KMS-11 (cell line): ENCODE results near the gene ROR1.

Experiments
- H2AFZ ChIP-seq: fragments of 200-600 bp; sonication (generic); 2 replicates; pipeline ENCODE4 v1.6.1; 2016; ENCODE audit warnings: antibody characterized with exemption, mixed run types, low read depth
- H3K27ac ChIP-seq: fragments of 200-600 bp; sonication (generic); 2 replicates; pipeline ENCODE4 v1.6.1; 2016; ENCODE audit warnings: mild to moderate bottlenecking, mixed run types
- H3K27me3 ChIP-seq: fragments of 200-600 bp; sonication (generic); 2 replicates; pipeline ENCODE4 v1.6.1; 2017; ENCODE audit warnings: mild to moderate bottlenecking, low read depth, mixed run types, moderate library complexity; ENCODE audit not compliant: insufficient read depth
- H3K36me3 ChIP-seq: fragments of 200-600 bp; sonication (generic); 2 replicates; pipeline ENCODE4 v1.6.1; 2017; ENCODE audit warnings: mild to moderate bottlenecking, mixed run types; ENCODE audit not compliant: insufficient read depth
- H3K4me1 ChIP-seq: fragments of 200-600 bp; sonication (generic); 2 replicates; pipeline ENCODE4 v1.6.1; 2016; ENCODE audit warnings: mild to moderate bottlenecking, low read depth, mixed run types; ENCODE audit not compliant: poor library complexity, severe bottlenecking
- H3K4me2 ChIP-seq: fragments of 200-600 bp; sonication (generic); 2 replicates; pipeline ENCODE4 v1.7.0; 2016; ENCODE audit warnings: mild to moderate bottlenecking, mixed run types
- H3K4me3 ChIP-seq: fragments of 200-600 bp; sonication (generic); IDR thresholded peaks from 2 replicates; pipeline ENCODE4 v1.6.1; 2017; ENCODE audit warnings: low read depth, low read length, mixed read lengths; ENCODE audit not compliant: insufficient read depth
- H3K79me2 ChIP-seq: fragments of 200-600 bp; sonication (generic); 2 replicates; pipeline ENCODE4 v1.6.1; 2016; ENCODE audit warnings: low read depth, mixed run types; ENCODE audit not compliant: insufficient read depth
- H3K9ac ChIP-seq: fragments of 200-600 bp; sonication (generic); 2 replicates; pipeline ENCODE4 v1.6.1; 2016; ENCODE audit warnings: mild to moderate bottlenecking, mixed run types
- H4K20me1 ChIP-seq: fragments of 200-600 bp; sonication (generic); 2 replicates; pipeline ENCODE4 v1.6.1; 2016; ENCODE audit warnings: mild to moderate bottlenecking, mixed run types; ENCODE audit not compliant: insufficient read depth
- TF ChIP-seq, protein P1 (sequence below): fragments of 200-600 bp; sonication (generic); conservative IDR thresholded peaks from 2 replicates; pipeline ENCODE4 v1.6.1; 2017; ENCODE audit warnings: low read depth, mild to moderate bottlenecking, antibody characterized with exemption, low read length, moderate library complexity, mixed read lengths

ROR1 gene

DNA sequence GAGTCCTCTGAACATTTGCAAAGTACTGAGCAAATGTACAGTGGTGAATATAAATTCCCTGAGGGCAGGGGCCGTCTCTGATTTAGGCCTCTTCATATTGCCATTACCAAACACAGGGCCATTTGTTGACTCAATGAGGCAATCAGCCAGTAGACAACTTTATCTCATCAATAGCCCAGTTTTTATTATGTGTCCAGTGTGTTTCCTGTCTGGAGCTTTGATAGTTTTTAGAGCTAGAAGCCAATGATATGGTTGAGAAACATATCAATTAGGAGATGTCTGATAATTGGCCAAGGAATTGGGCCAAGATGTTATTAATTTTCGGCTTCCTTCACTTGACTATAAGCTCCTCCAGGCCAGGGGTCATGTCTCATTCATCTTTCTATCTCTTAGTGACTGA, 163.0 kb downstream of the ROR1 start:
- no peaks in the 10 kb centered on the region for H3K27me3 ChIP-seq
- H4K20me1 ChIP-seq = no peaks in the 10 kb centered on the region
- TF ChIP-seq, protein P1, sequence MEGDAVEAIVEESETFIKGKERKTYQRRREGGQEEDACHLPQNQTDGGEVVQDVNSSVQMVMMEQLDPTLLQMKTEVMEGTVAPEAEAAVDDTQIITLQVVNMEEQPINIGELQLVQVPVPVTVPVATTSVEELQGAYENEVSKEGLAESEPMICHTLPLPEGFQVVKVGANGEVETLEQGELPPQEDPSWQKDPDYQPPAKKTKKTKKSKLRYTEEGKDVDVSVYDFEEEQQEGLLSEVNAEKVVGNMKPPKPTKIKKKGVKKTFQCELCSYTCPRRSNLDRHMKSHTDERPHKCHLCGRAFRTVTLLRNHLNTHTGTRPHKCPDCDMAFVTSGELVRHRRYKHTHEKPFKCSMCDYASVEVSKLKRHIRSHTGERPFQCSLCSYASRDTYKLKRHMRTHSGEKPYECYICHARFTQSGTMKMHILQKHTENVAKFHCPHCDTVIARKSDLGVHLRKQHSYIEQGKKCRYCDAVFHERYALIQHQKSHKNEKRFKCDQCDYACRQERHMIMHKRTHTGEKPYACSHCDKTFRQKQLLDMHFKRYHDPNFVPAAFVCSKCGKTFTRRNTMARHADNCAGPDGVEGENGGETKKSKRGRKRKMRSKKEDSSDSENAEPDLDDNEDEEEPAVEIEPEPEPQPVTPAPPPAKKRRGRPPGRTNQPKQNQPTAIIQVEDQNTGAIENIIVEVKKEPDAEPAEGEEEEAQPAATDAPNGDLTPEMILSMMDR = no peak
- H3K27ac ChIP-seq = no peak overlapping the region
- no peak overlapping the region for H3K4me3 ChIP-seq
- no peak overlapping the region for H3K9ac ChIP-seq
- H2AFZ ChIP-seq = no peak overlapping the region
- H3K79me2 ChIP-seq = no peaks in the 10 kb centered on the region
- H3K4me1 ChIP-seq = peaks cover 30% of the 10 kb centered on the region
- H3K4me2 ChIP-seq = no peak overlapping the region
- H3K36me3 ChIP-seq = no peaks in the 10 kb centered on the region

DNA sequence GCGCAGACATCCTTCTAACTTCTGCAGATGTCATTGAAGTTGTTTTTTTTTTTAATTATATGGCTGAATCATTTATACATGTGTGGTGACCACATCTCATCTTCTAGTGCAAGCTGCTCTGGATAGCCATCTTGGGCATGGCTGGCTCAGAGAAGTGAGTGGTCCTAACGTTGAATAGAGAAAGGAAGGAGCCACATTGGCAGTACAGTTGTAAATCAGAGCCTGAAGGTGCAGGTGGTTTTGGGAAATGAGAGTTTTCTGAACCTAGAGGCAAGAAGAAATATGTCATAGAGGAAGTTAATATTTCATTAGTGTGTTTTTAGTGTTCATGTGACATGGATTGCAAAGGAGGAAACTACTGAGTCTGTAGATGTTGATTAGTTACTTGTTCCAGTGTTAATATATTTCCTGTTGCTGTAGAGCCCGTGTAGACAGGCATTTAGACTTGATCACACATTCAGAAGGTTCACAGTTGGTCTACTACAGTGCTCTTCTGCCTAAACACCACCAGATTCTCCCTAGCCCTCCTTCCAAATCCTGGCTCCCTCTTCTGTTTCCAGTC, 163.7 kb downstream of the ROR1 start:
- Histone ChIP-seq H3K27ac (no peak overlapping the region), H3K4me3 (no peak overlapping the region), H3K4me2 (no peak overlapping the region), H3K27me3 (no peaks in the 10 kb centered on the region), H3K79me2 (no peaks in the 10 kb centered on the region), H4K20me1 (no peaks in the 10 kb centered on the region), H3K4me1 (peaks cover 30% of the 10 kb centered on the region), H3K36me3 (no peaks in the 10 kb centered on the region), H2AFZ (no peak overlapping the region), H3K9ac (no peak overlapping the region)
- TF ChIP-seq, protein P1 = no peak

DNA sequence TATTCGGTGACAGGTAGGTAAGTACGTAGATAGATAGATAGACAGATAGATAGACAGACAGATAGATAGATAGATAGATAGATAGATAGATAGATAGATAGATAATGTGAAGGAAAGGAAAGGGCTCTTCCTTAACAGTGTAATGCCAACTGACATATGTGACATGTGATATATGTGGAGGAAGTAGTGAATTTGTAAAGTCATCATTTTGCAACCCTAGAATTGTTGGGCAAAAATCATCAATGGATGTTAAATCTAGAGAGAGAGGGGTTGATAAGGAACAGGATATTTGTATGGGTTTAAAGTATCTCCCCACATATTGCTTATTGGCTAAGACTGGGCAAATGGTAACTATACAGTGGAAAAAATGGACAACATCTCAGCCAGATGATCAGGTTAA, 166.6 kb downstream of the ROR1 start:
- H3K9ac ChIP-seq = no peak overlapping the region
- no peak overlapping the region for H3K27ac ChIP-seq
- no peaks in the 10 kb centered on the region for H3K79me2 ChIP-seq
- no peak overlapping the region for H3K4me2 ChIP-seq
- no peak overlapping the region for H2AFZ ChIP-seq
- H3K36me3 ChIP-seq = no peaks in the 10 kb centered on the region
- no peak overlapping the region for H3K4me3 ChIP-seq
- TF ChIP-seq, protein P1 = no peak
- H3K4me1 ChIP-seq = peaks cover 11% of the 10 kb centered on the region
- no peaks in the 10 kb centered on the region for H4K20me1 ChIP-seq
- no peaks in the 10 kb centered on the region for H3K27me3 ChIP-seq

DNA sequence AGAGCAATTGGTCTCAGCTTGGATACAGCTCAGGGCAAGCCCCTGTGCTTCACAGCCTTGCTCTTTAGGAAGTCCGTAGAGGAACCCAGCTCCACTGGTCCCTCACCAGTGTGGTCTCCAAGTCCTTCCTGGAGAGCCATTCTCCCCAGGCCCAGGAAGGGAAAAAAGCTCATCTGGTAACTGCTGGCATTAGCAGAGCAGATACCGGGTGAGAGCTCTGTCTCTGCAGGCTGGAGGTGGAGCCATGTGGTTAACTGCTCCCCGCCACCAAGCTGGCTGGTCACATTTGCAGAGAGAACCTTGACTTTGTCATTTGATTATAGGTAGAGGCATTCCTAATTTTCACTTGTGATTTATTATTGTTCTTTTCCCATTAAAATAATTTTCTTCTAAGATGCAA, 169.6 kb downstream of the ROR1 start:
- H3K27me3 ChIP-seq = no peaks in the 10 kb centered on the region
- H2AFZ ChIP-seq = no peak overlapping the region
- TF ChIP-seq, protein P1 = no peak
- no peak overlapping the region for H3K4me2 ChIP-seq
- no peaks in the 10 kb centered on the region for H4K20me1 ChIP-seq
- no peaks in the 10 kb centered on the region for H3K4me1 ChIP-seq
- no peaks in the 10 kb centered on the region for H3K36me3 ChIP-seq
- H3K27ac ChIP-seq = no peak overlapping the region
- no peaks in the 10 kb centered on the region for H3K79me2 ChIP-seq
- no peak overlapping the region for H3K4me3 ChIP-seq
- no peak overlapping the region for H3K9ac ChIP-seq
